ENCODE measurements around the gene OBSCN. TPM values are rescaled to one million over a fixed set of nuclear protein-coding genes. Genes with fewer than 3 reads are reported as not detected.

Gene OBSCN
- total and polyA plus RNA-seq, 2 donors (not counting 3 experiments of a cell fraction or from before 2014, with no cell fraction given) = 1.5 to 2.9 TPM

- ChIA-PET CTCF (no interaction called here), POLR2A (no interaction called here)
- Histone ChIP-seq H3K9me3 (replicated peaks; ENCODE audit: control insufficient read depth, insufficient read depth, low read length) (no peaks in the 10 kb centered on the region), H3K79me2 (ENCODE audit: control insufficient read depth, insufficient read depth, low read length) (no peaks in the 10 kb centered on the region), H3K9ac (replicated peaks; ENCODE audit: extremely low read depth, insufficient read depth, low read length) (no peak overlapping the region), H3K9me1 (replicated peaks; ENCODE audit: control insufficient read depth, extremely low read depth, insufficient read depth, low read length) (no peaks in the 10 kb centered on the region), H4K20me1 (replicated peaks; ENCODE audit: control insufficient read depth, extremely low read depth, insufficient read depth, low read length) (no peaks in the 10 kb centered on the region), H3K27me3 (ENCODE audit: control insufficient read depth in 2 of 2, insufficient read depth in 2 of 2, low read length in 2 of 2) (peaks cover 2 to 11% of the 10 kb centered on the region in 2 experiments), H3K36me3 (ENCODE audit: control insufficient read depth in 2 of 2, extremely low read depth in 1 of 2, insufficient read depth in 2 of 2, low read length in 2 of 2) (no peaks in the 10 kb centered on the region), H3K27ac (ENCODE audit: insufficient read depth, low read depth, low read length) (no peak overlapping the region), H3K4me1 (ENCODE audit: control insufficient read depth, extremely low read depth, insufficient read depth, low read length) (no peaks in the 10 kb centered on the region), H2AFZ (ENCODE audit: low read depth, low read length) (no peak overlapping the region), H3K4me2 (ENCODE audit: insufficient read depth, low read length) (no peak overlapping the region), H3K4me3 (replicated peaks in 1 of 3; ENCODE audit: insufficient read depth in 1 of 3, low read depth in 1 of 3, low read length in 3 of 3) (no peak overlapping the region)
- intact Hi-C loops (cut with micrococcal nuclease) = no loop called here
- no TSS peak for BruUV-seq (replicated peaks)
- TF ChIP-seq MAX (IDR thresholded peaks at IDR 0.05; ENCODE audit: insufficient read depth, insufficient read length) (no peak), JUN (IDR thresholded peaks at IDR 0.05; ENCODE audit: borderline replicate concordance, insufficient read depth, insufficient read length, low read depth) (no peak), GATA2 (IDR thresholded peaks at IDR 0.05; ENCODE audit: insufficient read depth, insufficient read length, low read depth, low read length) (no peak), FOS (IDR thresholded peaks at IDR 0.05; ENCODE audit: borderline replicate concordance, insufficient read depth, low read length) (no peak), MYC (IDR thresholded peaks at IDR 0.05; ENCODE audit: low read depth, low read length) (no peak), CTCF (IDR thresholded peaks at IDR 0.05; ENCODE audit: extremely low read depth in 1 of 2, insufficient read depth in 1 of 2, low read depth in 1 of 2, low read length in 2 of 2) (no peak), POLR2AphosphoS5 (IDR thresholded peaks at IDR 0.05; ENCODE audit: insufficient read depth, low read depth, low read length) (no peak), POLR2A (IDR thresholded peaks at IDR 0.05; ENCODE audit: low read depth, low read length) (no peak), EZH2 (IDR thresholded peaks at IDR 0.05; ENCODE audit: borderline replicate concordance, low read depth, low read length, severe bottlenecking) (no peak)
- FAIRE-seq (no peak), DNase-seq (ENCODE audit: low read depth, low spot score) (no peak)
- dilution Hi-C loops (cut with MboI; ENCODE audit: extremely low pct_ligation_motif_present, low sequenced_read_pairs) = no loop called here
These were observed 23.3 kb downstream of the OBSCN start for GRCh38 chr1:228231189-228231588.
